GM18505 (cell line): ENCODE data around the gene CROCC.
"Not testable (repeated sequence)": the region's sequence is repeated elsewhere in the genome, so short reads cannot be mapped to it uniquely, and the experiment has no call there.

Experiments used
- ATAC-seq: cut with Tn5 transposase; IDR thresholded peaks from one replicate; pipeline ENCODE4 v1.9.1; 2021; ENCODE audit not compliant: unreplicated experiment
- POLR2A ChIP-seq: IDR thresholded peaks from 4 replicates; pipeline ENCODE4 v1.6.1; 2011; ENCODE audit warnings: borderline replicate concordance; ENCODE audit not compliant: insufficient read depth, insufficient read length; ENCODE audit errors: extremely low read depth

CROCC gene, protein sequence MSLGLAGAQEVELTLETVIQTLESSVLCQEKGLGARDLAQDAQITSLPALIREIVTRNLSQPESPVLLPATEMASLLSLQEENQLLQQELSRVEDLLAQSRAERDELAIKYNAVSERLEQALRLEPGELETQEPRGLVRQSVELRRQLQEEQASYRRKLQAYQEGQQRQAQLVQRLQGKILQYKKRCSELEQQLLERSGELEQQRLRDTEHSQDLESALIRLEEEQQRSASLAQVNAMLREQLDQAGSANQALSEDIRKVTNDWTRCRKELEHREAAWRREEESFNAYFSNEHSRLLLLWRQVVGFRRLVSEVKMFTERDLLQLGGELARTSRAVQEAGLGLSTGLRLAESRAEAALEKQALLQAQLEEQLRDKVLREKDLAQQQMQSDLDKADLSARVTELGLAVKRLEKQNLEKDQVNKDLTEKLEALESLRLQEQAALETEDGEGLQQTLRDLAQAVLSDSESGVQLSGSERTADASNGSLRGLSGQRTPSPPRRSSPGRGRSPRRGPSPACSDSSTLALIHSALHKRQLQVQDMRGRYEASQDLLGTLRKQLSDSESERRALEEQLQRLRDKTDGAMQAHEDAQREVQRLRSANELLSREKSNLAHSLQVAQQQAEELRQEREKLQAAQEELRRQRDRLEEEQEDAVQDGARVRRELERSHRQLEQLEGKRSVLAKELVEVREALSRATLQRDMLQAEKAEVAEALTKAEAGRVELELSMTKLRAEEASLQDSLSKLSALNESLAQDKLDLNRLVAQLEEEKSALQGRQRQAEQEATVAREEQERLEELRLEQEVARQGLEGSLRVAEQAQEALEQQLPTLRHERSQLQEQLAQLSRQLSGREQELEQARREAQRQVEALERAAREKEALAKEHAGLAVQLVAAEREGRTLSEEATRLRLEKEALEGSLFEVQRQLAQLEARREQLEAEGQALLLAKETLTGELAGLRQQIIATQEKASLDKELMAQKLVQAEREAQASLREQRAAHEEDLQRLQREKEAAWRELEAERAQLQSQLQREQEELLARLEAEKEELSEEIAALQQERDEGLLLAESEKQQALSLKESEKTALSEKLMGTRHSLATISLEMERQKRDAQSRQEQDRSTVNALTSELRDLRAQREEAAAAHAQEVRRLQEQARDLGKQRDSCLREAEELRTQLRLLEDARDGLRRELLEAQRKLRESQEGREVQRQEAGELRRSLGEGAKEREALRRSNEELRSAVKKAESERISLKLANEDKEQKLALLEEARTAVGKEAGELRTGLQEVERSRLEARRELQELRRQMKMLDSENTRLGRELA (N-terminal part only)

DNA sequence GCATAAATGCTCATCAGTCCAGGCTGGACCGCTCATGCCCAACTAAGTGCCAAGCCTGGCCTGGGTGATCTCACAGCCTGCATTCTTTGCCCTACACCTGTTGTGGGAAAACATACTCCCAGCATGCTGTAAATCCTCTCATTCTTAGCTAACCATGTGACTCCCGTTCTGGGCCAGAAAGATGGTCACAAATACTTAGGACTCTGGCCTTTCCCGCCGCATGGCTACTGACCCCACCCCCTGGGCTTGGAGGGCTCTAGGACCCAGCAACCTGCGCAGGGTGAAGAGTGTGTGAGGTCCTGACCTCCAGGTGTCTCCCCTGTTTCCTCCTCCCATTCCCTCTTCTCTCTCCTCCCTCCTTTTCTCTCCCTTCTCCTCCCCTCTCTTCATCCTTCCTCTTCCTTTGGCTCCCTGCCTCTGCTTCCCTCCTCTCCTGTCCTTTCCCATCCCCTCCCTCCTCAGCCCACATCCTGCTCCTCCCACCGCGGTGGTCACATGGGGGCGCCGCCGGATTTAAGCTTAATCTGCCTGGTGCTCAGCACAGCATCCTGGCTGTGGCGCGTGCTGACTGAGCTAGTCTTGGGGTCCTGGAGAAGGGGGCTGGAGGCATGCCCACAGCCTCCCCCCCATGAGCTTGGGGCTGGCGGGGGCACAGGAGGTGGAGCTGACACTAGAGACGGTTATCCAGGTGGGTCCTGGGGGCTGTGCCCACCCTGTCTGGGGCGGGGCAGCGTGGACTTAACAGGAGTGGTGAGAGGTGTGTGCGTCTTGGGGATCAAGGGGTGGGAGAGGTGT, at the start of gene CROCC:
TSS of gene CROCC (plus strand) at position 541 of the 795 bp plus-strand sequence. CDS start at position 629, 88 bp downstream.
- no peak for TF ChIP-seq POLR2A
- ATAC-seq: no peak

GRCh38 chr1:16872152-16873075, 49.3 kb upstream of the CROCC start:
- not testable (repeated sequence) for ATAC-seq

DNA sequence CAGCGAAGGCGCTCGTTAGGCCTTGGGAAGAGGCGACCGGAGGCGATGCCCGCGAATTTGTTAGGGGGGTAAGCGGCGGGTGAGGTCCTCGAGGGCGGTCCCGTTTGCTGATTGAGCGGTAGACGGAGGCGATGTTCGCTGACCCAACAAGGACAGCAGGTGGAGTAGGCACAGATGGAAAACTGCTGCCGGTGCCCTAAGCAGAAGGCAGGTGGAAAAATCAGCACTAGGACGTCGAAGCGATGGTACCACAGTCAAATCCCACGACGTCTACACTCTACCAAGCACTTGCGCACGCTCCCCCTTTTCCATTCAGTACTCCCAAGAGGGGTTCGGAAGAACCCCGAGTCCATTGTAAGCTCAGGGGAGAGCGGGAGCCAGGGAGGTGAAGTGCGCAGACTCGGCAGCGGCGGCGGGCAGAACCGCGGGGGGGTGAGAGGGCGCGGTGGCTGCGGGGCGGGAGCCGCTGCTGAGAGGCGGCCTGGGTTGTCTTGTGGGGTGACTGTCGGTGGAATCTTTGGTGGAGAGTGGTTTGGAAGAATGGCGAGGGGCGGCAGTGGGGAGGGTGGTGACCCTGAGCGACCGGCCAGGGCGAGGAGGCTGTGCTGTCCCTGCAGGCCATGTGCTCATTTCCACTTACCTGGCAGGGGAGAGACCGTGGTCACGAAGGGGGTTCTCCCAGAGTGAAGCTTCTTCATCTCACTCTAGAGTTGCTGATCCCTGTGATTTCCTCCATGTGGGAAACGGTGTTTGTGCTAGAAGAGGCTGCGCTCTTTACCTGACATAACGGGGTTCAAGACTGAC, 48.5 kb upstream of the CROCC start:
- not testable (repeated sequence) for ATAC-seq

DNA sequence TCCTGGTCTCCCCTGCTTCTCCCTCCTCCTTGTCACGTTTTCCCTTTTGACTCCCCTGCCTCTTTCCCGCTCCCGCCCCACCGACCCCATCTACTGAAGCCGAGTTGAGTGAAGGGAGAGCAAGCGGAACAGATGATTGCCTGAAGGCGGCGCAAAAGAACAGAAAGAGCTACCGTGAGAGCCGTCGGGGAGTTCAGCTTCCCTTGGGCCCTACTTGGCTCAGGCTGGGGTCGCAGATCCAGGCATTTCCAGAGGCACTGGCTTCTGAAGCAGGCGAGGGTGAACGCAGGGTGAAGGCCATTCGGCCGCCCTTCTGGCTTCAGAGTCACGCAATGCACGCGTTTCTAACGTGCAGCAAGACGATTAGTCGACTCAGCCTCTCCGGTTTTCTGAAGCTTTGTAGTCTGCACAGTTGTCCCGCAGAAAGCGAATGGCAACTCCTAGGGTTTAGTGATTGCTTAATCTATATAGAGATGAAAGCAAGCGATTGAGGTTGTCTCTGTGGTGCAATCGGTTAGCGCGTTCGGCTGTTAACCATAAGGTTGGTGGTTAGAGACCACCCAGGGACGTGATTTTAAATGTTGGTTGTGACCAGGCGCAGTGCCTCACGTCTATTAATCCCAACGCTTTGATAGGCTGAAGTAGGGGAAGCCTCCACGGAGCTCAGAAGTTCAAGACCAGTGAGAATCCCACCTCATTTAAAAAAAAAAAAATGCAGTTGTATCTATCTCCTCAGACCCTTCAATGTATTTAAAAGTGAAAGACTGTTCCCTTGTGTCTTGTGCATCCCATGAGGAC, 46.6 kb upstream of the CROCC start:
- ATAC-seq: not testable (repeated sequence)

DNA sequence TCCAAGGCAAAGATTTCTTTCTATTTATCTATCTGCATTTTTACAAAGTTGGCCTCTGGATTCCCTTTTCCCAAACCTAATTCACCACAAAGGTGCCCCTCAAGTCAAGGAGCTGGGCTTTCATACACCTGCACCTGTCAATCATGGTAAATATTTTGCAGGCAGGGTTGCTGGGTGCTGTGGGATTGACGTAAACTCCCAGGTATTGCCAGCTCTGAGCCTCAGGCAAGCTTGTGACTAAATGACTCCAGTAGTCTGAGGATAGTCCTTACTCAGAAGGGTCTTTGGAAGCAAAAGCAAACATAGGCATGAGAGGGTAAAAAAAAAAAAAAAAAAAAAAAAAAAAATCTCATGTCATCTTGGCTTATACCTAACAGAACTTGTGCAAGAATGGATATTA, 40.0 kb upstream of the CROCC start:
- not testable (repeated sequence) for ATAC-seq

- TF ChIP-seq POLR2A: no peak
- ATAC-seq: no peak
Measured at GRCh38 chr1:16882986-16883385, 38.7 kb upstream of the CROCC start.

GRCh38 chr1:16884487-16884886, 37.2 kb upstream of the CROCC start:
- ATAC-seq: not testable (repeated sequence)

- TF ChIP-seq POLR2A: no peak
- ATAC-seq: no peak
Measured at GRCh38 chr1:16886860-16887605, 34.7 kb upstream of the CROCC start.

- ATAC-seq: no peak
- TF ChIP-seq POLR2A: no peak
Measured at GRCh38 chr1:16888860-16889816, 32.6 kb upstream of the CROCC start.

GRCh38 chr1:16890539-16891021, 31.2 kb upstream of the CROCC start:
- not testable (repeated sequence) for ATAC-seq

- not testable (repeated sequence) for ATAC-seq
Measured at GRCh38 chr1:16891057-16891456, 30.7 kb upstream of the CROCC start.

DNA sequence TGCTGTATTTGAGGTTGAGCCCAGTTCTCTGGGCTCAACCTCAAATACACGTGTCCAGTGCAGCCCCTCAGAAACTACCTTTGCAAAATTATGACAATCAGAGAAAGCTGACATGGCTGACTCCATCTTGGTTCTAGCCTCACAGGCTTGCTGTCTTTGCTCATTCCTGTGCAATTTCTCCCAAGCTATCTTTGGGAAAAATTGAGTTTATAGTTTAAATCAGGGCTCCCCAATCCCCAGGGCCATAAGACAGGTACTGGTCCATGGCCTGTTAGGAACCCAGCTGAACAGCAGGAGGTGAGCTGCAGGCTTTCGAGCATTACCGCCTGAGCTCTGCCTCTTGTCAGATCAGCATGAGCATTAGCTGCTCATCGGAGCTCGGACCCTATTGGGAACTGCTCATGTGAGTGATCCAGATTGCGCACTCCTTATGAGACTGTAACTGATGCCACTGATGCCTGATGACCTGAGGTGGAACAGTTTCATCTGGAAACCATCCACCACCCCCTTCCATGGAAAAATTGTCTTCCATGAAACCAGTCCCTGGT, 28.7 kb upstream of the CROCC start:
- not testable (repeated sequence) for ATAC-seq

GRCh38 chr1:16893796-16894195, 27.9 kb upstream of the CROCC start:
- not testable (repeated sequence) for ATAC-seq

GRCh38 chr1:16894338-16894737, 27.4 kb upstream of the CROCC start:
- ATAC-seq: not testable (repeated sequence)
